GM12801 (cell line): ENCODE data around the gene TRPC5OS.

Experiments
- TF ChIP-seq, protein P1 (sequence below): IDR thresholded peaks from one replicate; pipeline ENCODE4 v1.5.1; 2011; ENCODE audit warnings: control low read depth; ENCODE audit not compliant: insufficient read length; ENCODE audit errors: extremely low read depth

TRPC5OS gene

DNA sequence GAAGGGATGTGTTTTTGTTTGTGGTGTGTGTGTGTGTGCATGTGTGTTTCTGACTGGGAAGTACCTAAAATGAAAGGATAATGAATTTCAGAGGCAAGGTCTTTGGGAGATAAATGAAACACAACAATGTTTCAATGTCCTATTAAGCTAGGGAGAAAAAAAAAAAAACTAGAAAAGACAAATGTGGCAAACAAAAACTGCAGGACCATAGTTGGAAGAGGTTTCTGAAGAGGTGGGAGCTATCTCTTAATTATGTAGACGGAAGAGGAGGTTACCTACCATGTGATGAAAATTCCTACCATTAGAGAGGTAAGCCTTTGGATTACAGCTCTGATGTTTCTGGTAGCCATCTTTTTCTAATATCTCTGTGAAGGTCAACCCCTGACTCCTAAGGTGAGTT, at the start of gene TRPC5OS:
TRPC5OS (plus strand) TSS at position 301 of the 400 bp plus-strand sequence. CDS start 25,669 bp downstream, outside the sequence.
- TF ChIP-seq, protein P1, sequence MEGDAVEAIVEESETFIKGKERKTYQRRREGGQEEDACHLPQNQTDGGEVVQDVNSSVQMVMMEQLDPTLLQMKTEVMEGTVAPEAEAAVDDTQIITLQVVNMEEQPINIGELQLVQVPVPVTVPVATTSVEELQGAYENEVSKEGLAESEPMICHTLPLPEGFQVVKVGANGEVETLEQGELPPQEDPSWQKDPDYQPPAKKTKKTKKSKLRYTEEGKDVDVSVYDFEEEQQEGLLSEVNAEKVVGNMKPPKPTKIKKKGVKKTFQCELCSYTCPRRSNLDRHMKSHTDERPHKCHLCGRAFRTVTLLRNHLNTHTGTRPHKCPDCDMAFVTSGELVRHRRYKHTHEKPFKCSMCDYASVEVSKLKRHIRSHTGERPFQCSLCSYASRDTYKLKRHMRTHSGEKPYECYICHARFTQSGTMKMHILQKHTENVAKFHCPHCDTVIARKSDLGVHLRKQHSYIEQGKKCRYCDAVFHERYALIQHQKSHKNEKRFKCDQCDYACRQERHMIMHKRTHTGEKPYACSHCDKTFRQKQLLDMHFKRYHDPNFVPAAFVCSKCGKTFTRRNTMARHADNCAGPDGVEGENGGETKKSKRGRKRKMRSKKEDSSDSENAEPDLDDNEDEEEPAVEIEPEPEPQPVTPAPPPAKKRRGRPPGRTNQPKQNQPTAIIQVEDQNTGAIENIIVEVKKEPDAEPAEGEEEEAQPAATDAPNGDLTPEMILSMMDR, result no peak

GRCh38 chrX:111829345-111829744, 46.6 kb upstream of the TRPC5OS start:
- TF ChIP-seq, protein P1, result no peak

GRCh38 chrX:111830571-111830970, 45.4 kb upstream of the TRPC5OS start:
- TF ChIP-seq, protein P1, result no peak

DNA sequence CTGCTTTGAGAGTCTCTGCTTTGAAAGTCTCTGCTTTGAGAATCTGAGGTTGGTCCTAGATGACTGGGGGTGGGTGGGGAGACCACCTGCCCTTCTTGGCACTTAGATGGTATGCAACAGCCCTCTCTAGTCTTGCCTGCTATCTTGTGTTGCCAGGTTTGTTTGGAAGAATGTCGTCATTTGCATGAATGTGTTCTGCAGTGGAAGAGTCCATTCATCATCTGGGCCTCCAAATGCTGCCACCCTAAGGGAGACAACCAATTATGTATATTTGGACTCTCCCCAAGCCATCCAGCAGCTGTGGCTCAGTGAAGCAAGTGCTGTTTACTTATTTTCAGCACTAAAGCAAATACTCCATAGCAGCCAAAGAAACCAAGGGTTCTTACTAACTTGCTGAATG, 44.6 kb upstream of the TRPC5OS start:
- TF ChIP-seq, protein P1, result no peak

DNA sequence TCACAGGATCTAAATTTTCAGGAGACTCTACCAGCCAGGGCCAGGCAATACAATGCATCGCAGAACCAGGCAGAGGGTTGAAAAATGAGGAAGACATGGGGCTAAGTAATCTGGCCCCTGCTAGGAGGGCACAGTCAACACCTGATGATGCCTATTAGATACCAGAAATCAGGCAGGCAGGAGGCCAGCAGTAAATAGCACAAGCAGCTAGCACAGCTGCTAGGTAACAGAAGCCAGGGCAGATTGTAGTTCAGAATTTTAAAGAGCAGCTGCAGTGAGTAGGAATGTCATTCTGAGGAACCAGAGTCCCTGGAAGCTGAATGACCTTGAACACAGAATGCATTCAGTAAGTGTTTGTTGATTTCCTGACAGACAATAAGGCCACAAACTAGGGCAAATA, 38.8 kb upstream of the TRPC5OS start:
- TF ChIP-seq, protein P1, result no peak

GRCh38 chrX:111847491-111848133, 28.4 kb upstream of the TRPC5OS start:
- TF ChIP-seq, protein P1, result no peak

- TF ChIP-seq, protein P1, result no peak
Observed at GRCh38 chrX:111848541-111848940, 27.4 kb upstream of the TRPC5OS start.
